Endothelial cell of umbilical vein (primary cell): Measurements from ENCODE around the gene MTHFR. TPM values are rescaled to one million over a fixed set of nuclear protein-coding genes. Genes with fewer than 3 reads are reported as not detected.
A peak's percentile ranks its signal among the peaks of the same experiment; 100 is the strongest.

ENCODE experiments used
- BruUV-seq: library from RNA; stranded (reverse); fragments of 400-500 nt; replicated peaks from 2 replicates; lab custom pipeline; 2021; lab: Mats Ljungman, UMichigan
- CTCF ChIA-PET: fragments of 300-600, 350-600 bp; sonication (Branson Sonifier 250); formaldehyde crosslinking; loops from one replicate; lab custom pipeline; 2021; ENCODE audit warnings: antibody characterized with exemption, inconsistent platforms; lab: Charles Lee
- POLR2A ChIA-PET: fragments of 300-600, 350-600 bp; sonication (Branson Sonifier 250); formaldehyde crosslinking; loops from one replicate; lab custom pipeline; 2021; ENCODE audit warnings: antibody characterized with exemption, inconsistent platforms; lab: Charles Lee
- DNase-seq: peaks from one replicate; pipeline ENCODE4 v3.0.0-alpha.2; 2011; ENCODE audit warnings: low read depth, low spot score
- FAIRE-seq: peaks from 2 replicates; lab custom pipeline; 2011; peaks lifted over from hg19 to GRCh38; lab: Jason Lieb, UNC
- H2AFZ ChIP-seq: 2 replicates; pipeline ENCODE4 v1.6.0; 2012; ENCODE audit warnings: low read depth, low read length, control low read depth, inconsistent platforms
- H3K27ac ChIP-seq: 2 replicates; pipeline ENCODE4 v1.5.1; 2011; ENCODE audit warnings: low read depth, mild to moderate bottlenecking, control low read depth, low read length, moderate library complexity; ENCODE audit not compliant: insufficient read depth
- H3K27me3 ChIP-seq, 2 experiments: 2 replicates each; pipeline versions ENCODE4 v1.6.0 to v1.6.1; 2011; ENCODE audit warnings: low read length in 2 of 2, mixed read lengths in 1 of 2; ENCODE audit not compliant: control insufficient read depth in 2 of 2, insufficient read depth in 2 of 2
- H3K36me3 ChIP-seq, 2 experiments: 2 replicates in 1 of 2; 3 replicates in 1 of 2; pipeline ENCODE4 v1.5.1; 2011; ENCODE audit warnings: low read length in 2 of 2, mild to moderate bottlenecking in 1 of 2, moderate library complexity in 1 of 2; ENCODE audit not compliant: control insufficient read depth in 2 of 2, insufficient read depth in 2 of 2; ENCODE audit errors: extremely low read depth in 1 of 2
- H3K4me1 ChIP-seq: 3 replicates; pipeline ENCODE4 v1.5.1; 2011; ENCODE audit warnings: mild to moderate bottlenecking, low read length; ENCODE audit not compliant: control insufficient read depth, insufficient read depth; ENCODE audit errors: extremely low read depth
- H3K4me2 ChIP-seq: 2 replicates; pipeline ENCODE4 v1.6.1; 2011; ENCODE audit warnings: low read length, control low read depth, mixed read lengths; ENCODE audit not compliant: insufficient read depth
- H3K4me3 ChIP-seq, 3 experiments: fragments of 200-600 bp in 1 of 3; sonication (generic), shearing (Covaris generic) in 1 of 3; replicated peaks in 1 of 3; 2 replicates each; pipeline ENCODE4 v1.5.1; 2011 to 2016; ENCODE audit warnings: control low read depth in 3 of 3, low read length in 3 of 3, mild to moderate bottlenecking in 2 of 3, inconsistent platforms in 1 of 3, low read depth in 1 of 3, moderate library complexity in 1 of 3; ENCODE audit not compliant: insufficient read depth in 1 of 3
- H3K79me2 ChIP-seq: 2 replicates; pipeline ENCODE4 v1.6.0; 2012; ENCODE audit warnings: low read length, inconsistent platforms; ENCODE audit not compliant: control insufficient read depth, insufficient read depth
- H3K9ac ChIP-seq: replicated peaks from 2 replicates; pipeline ENCODE3; 2011; ENCODE audit warnings: low read length, control low read depth; ENCODE audit not compliant: insufficient read depth; ENCODE audit errors: extremely low read depth
- H3K9me1 ChIP-seq: replicated peaks from 3 replicates; pipeline ENCODE4 v1.6.0; 2011; ENCODE audit warnings: mild to moderate bottlenecking, low read length; ENCODE audit not compliant: control insufficient read depth, insufficient read depth; ENCODE audit errors: extremely low read depth
- H3K9me3 ChIP-seq: replicated peaks from 2 replicates; pipeline ENCODE4 v1.5.1; 2012; ENCODE audit warnings: low read length, inconsistent platforms; ENCODE audit not compliant: control insufficient read depth, insufficient read depth
- H4K20me1 ChIP-seq: replicated peaks from 2 replicates; pipeline ENCODE3; 2011; ENCODE audit warnings: mild to moderate bottlenecking, low read length; ENCODE audit not compliant: control insufficient read depth, insufficient read depth; ENCODE audit errors: extremely low read depth
- CTCF ChIP-seq, 2 donors: IDR thresholded peaks; 1 replicate in 1 of 2; 2 replicates in 1 of 2; pipeline ENCODE4 v1.5.1; 2011; ENCODE audit warnings: low read length in 2 of 2, mild to moderate bottlenecking in 2 of 2, moderate library complexity in 2 of 2, control low read depth in 1 of 2, inconsistent platforms in 1 of 2, low read depth in 1 of 2; ENCODE audit not compliant: insufficient read depth in 1 of 2; ENCODE audit errors: extremely low read depth in 1 of 2
- EZH2 ChIP-seq: IDR thresholded peaks from 2 replicates; pipeline ENCODE4 v1.6.1; 2012; ENCODE audit warnings: borderline replicate concordance, low read depth, mild to moderate bottlenecking, moderate library complexity, low read length, inconsistent platforms; ENCODE audit not compliant: severe bottlenecking
- FOS ChIP-seq: IDR thresholded peaks from 2 replicates; pipeline ENCODE4 v1.6.1; 2011; ENCODE audit warnings: mild to moderate bottlenecking, low read length, moderate library complexity, borderline replicate concordance; ENCODE audit not compliant: insufficient read depth
- GATA2 ChIP-seq: IDR thresholded peaks from 2 replicates; pipeline ENCODE4 v1.7.0; 2011; ENCODE audit warnings: low read depth, mild to moderate bottlenecking, moderate library complexity, mixed read lengths, low read length; ENCODE audit not compliant: insufficient read length, insufficient read depth
- MYC ChIP-seq: IDR thresholded peaks from one replicate; pipeline ENCODE4 v1.6.1; 2011; ENCODE audit warnings: mild to moderate bottlenecking, low read depth, low read length
- POLR2A ChIP-seq: IDR thresholded peaks from 2 replicates; pipeline ENCODE4 v1.6.1; 2012; ENCODE audit warnings: low read depth, mild to moderate bottlenecking, control low read depth, low read length
- POLR2AphosphoS5 ChIP-seq: IDR thresholded peaks from 2 replicates; pipeline ENCODE4 v1.6.1; 2012; ENCODE audit warnings: low read depth, mild to moderate bottlenecking, control low read depth, low read length, moderate library complexity; ENCODE audit not compliant: insufficient read depth
- dilution Hi-C: fragments of 300-500 bp; cut with MboI; formaldehyde crosslinking; loops from one replicate; pipeline ENCODE4 v1.15.0; 2019; ENCODE audit warnings: low sequenced_read_pairs; ENCODE audit not compliant: extremely low pct_ligation_motif_present
- intact Hi-C: fragments of 100-400 bp; cut with micrococcal nuclease; formaldehyde crosslinking; loops from one replicate; pipeline ENCODE4 v1.10.0; 2022
- polyA plus RNA-seq, 4 experiments: library from polyadenylated mRNA; depleted of rRNA in 3 of 4; stranded (reverse) in 3 of 4; unstranded in 1 of 4; fragments of >200 nt; gene quantifications; 2 replicates each; pipeline versions ENCODE4 v1.2.1 to v1.2.3, GENCODE V29; 2011 to 2012; ENCODE audit warnings: missing spikeins in 1 of 4
- total RNA-seq: library from RNA; stranded (reverse); gene quantifications from 2 replicates; pipeline ENCODE4 v1.2.3, GENCODE V29; 2021

Gene MTHFR
- total and polyA plus RNA-seq, 2 donors (not counting 3 experiments of a cell fraction or from before 2014, with no cell fraction given): 13.8 to 25.3 TPM

GRCh38 chr1:11802973-11803885 is 2.5 kb downstream of the MTHFR start:
- intact Hi-C loops: loop anchor here (1.0 to 10.0 kb wide), 3 partner anchors 18 to 528 kb away; partner anchors contain the start of genes AGTRAP and UBIAD1
- H3K9me1 ChIP-seq: no peaks in the 10 kb centered on the region
- no peaks in the 10 kb centered on the region for H3K27me3 ChIP-seq
- H3K79me2 ChIP-seq: peaks cover 24% of the 10 kb centered on the region
- ChIA-PET CTCF (interaction anchor here (0.8 to 3.1 kb wide), 11 partner anchors 12 to 153 kb away, joined by 3 to 20 read pairs (median 4); partner anchors contain the start of gene FBXO6), POLR2A (interaction anchor here (1.0 to 1.6 kb wide), 4 partner anchors 68 to 107 kb away, joined by 3 to 9 read pairs (median 4); partner anchors contain the start of gene AGTRAP)
- no TSS peak for BruUV-seq
- peak overlapping the region; percentile 53 for H2AFZ ChIP-seq
- H3K4me3 ChIP-seq: peak overlapping the region; percentile 3 to 77 (median 63)
- peaks cover 7 to 11% of the 10 kb centered on the region in 2 experiments for H3K36me3 ChIP-seq
- no peaks in the 10 kb centered on the region for H4K20me1 ChIP-seq
- peak; percentile 97 for DNase-seq
- H3K4me1 ChIP-seq: peaks cover 57% of the 10 kb centered on the region
- dilution Hi-C loops: no loop called here
- H3K4me2 ChIP-seq: peak overlapping the region; percentile 95
- no peaks in the 10 kb centered on the region for H3K9me3 ChIP-seq
- peak; percentile 37 for TF ChIP-seq POLR2A
- TF ChIP-seq FOS: no peak
- TF ChIP-seq POLR2AphosphoS5: peak; percentile 22
- FAIRE-seq: peak; percentile 87
- peak overlapping the region; percentile 14 for H3K27ac ChIP-seq
- H3K9ac ChIP-seq: peak overlapping the region; percentile 9

DNA sequence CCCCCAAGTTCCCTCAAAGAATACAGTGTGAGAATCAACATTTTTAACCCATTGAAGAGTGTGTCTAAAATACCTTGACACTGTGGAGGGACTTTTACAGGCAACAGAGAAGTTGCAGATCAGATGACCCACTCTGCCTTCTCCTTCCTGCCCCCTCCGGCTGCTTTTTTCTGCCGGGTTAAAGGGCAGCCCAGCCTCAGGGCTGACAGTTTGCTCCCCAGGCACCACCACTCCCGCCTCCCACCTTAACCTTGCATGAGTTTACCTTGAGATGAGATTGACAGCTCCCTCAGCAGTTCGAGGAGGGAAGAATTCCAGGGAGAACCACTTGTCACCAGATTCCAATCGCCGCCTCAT is 3.2 kb downstream of the MTHFR start:
- dilution Hi-C loops: no loop called here
- Histone ChIP-seq H3K27ac (peak overlapping the region; percentile 9), H3K4me2 (peak overlapping the region; percentile 95), H3K79me2 (peaks cover 18% of the 10 kb centered on the region), H3K4me1 (peaks cover 56% of the 10 kb centered on the region), H3K27me3 (no peaks in the 10 kb centered on the region), H3K9me1 (no peaks in the 10 kb centered on the region), H3K9me3 (no peaks in the 10 kb centered on the region), H3K9ac (peak overlapping the region; percentile 9), H2AFZ (peak overlapping the region; percentile 53), H3K4me3 (peak overlapping the region; percentile 3 to 77 (median 63)), H3K36me3 (peaks cover 5 to 11% of the 10 kb centered on the region in 2 experiments), H4K20me1 (no peaks in the 10 kb centered on the region)
- POLR2A ChIA-PET: interaction anchor here (1.6 kb wide), 1 partner anchor 106 kb away, joined by 9 read pairs; no protein-coding TSS in a partner anchor
- FAIRE-seq (peak; percentile 79), DNase-seq (peak; percentile 38)
- intact Hi-C loops: loop anchor here (2.0 to 10.0 kb wide), 2 partner anchors 66 to 528 kb away; partner anchors contain the start of genes AGTRAP and UBIAD1
- BruUV-seq: no TSS peak
- TF ChIP-seq POLR2AphosphoS5 (no peak), MYC (no peak), GATA2 (no peak), FOS (no peak), CTCF (IDR thresholded peaks at IDR 0.05; ENCODE audit: extremely low read depth in 1 of 2, insufficient read depth in 1 of 2, low read depth in 1 of 2, low read length in 2 of 2) (no peak), POLR2A (no peak), EZH2 (no peak)
- CTCF ChIA-PET: interaction anchor here (1.0 to 3.1 kb wide), 5 partner anchors 14 to 139 kb away, joined by 3 to 20 read pairs (median 7); partner anchors contain the start of gene FBXO6
